Measurements from ENCODE around the gene SEPTIN3.

Gene SEPTIN3

GRCh38 chr22:41989246-41989645 is 20.0 kb downstream of the SEPTIN3 start:
- Histone ChIP-seq H3K79me2 (ENCODE audit: control insufficient read depth, low read length) (no peaks in the 10 kb centered on the region), H3F3A (ENCODE audit: control insufficient read depth, insufficient read depth) (no peaks in the 10 kb centered on the region), H3K4me1 (ENCODE audit: control insufficient read depth, low read length) (no peaks in the 10 kb centered on the region), H3K4me3 (ENCODE audit: low read length) (no peak overlapping the region), H3K4me2 (ENCODE audit: low read length) (no peak overlapping the region), H3K27ac (ENCODE audit: low read depth, low read length) (no peak overlapping the region), H3K27me3 (ENCODE audit: control insufficient read depth, low read length) (peaks cover 19% of the 10 kb centered on the region; the same call in 1 of the 2 replicates), H3K9me3 (ENCODE audit: control insufficient read depth, insufficient read depth, low read length) (no peaks in the 10 kb centered on the region), H4K20me1 (ENCODE audit: control insufficient read depth, insufficient read depth, low read depth, low read length) (no peaks in the 10 kb centered on the region), H3K36me3 (ENCODE audit: control insufficient read depth, low read length) (no peaks in the 10 kb centered on the region), H3K9me2 (replicated peaks; ENCODE audit: control insufficient read depth, low read length) (no peaks in the 10 kb centered on the region)
- TF ChIP-seq EZH2phosphoT487 (IDR thresholded peaks at IDR 0.05; ENCODE audit: borderline replicate concordance, low read length) (no peak), CTCF (IDR thresholded peaks at IDR 0.05; ENCODE audit: low read depth, low read length, poor library complexity, severe bottlenecking) (no peak)

- Histone ChIP-seq H4K20me1 (ENCODE audit: control insufficient read depth, insufficient read depth, low read depth, low read length) (no peaks in the 10 kb centered on the region), H3K4me2 (ENCODE audit: low read length) (no peak overlapping the region), H3K27ac (ENCODE audit: low read depth, low read length) (no peak overlapping the region), H3K4me3 (ENCODE audit: low read length) (no peak overlapping the region), H3K36me3 (ENCODE audit: control insufficient read depth, low read length) (no peaks in the 10 kb centered on the region), H3K4me1 (ENCODE audit: control insufficient read depth, low read length) (no peaks in the 10 kb centered on the region), H3K79me2 (ENCODE audit: control insufficient read depth, low read length) (no peaks in the 10 kb centered on the region), H3K9me2 (replicated peaks; ENCODE audit: control insufficient read depth, low read length) (no peaks in the 10 kb centered on the region), H3K27me3 (ENCODE audit: control insufficient read depth, low read length) (peaks cover 24% of the 10 kb centered on the region; the same call in 1 of the 2 replicates), H3F3A (ENCODE audit: control insufficient read depth, insufficient read depth) (no peaks in the 10 kb centered on the region), H3K9me3 (ENCODE audit: control insufficient read depth, insufficient read depth, low read length) (no peaks in the 10 kb centered on the region)
- no peak for TF ChIP-seq CTCF (IDR thresholded peaks at IDR 0.05; ENCODE audit: low read depth, low read length, poor library complexity, severe bottlenecking)
- TF ChIP-seq EZH2phosphoT487 (IDR thresholded peaks at IDR 0.05; ENCODE audit: borderline replicate concordance, low read length): no peak
Observed at GRCh38 chr22:41991111-41991510, 21.9 kb downstream of the SEPTIN3 start.

- Histone ChIP-seq H3K36me3 (ENCODE audit: control insufficient read depth, low read length) (no peaks in the 10 kb centered on the region), H4K20me1 (ENCODE audit: control insufficient read depth, insufficient read depth, low read depth, low read length) (no peaks in the 10 kb centered on the region), H3K4me3 (ENCODE audit: low read length) (no peak overlapping the region), H3K9me3 (ENCODE audit: control insufficient read depth, insufficient read depth, low read length) (no peaks in the 10 kb centered on the region), H3K9me2 (replicated peaks; ENCODE audit: control insufficient read depth, low read length) (no peaks in the 10 kb centered on the region), H3K4me1 (ENCODE audit: control insufficient read depth, low read length) (no peaks in the 10 kb centered on the region), H3K79me2 (ENCODE audit: control insufficient read depth, low read length) (no peaks in the 10 kb centered on the region), H3K4me2 (ENCODE audit: low read length) (no peak overlapping the region), H3K27ac (ENCODE audit: low read depth, low read length) (no peak overlapping the region), H3F3A (ENCODE audit: control insufficient read depth, insufficient read depth) (no peaks in the 10 kb centered on the region), H3K27me3 (ENCODE audit: control insufficient read depth, low read length) (peaks cover 31% of the 10 kb centered on the region)
- TF ChIP-seq EZH2phosphoT487 (IDR thresholded peaks at IDR 0.05; ENCODE audit: borderline replicate concordance, low read length): no peak
Observed at GRCh38 chr22:41992496-41992895, 23.3 kb downstream of the SEPTIN3 start.

GRCh38 chr22:41995211-41995610 is 26.0 kb downstream of the SEPTIN3 start:
- H3K9me3 ChIP-seq (ENCODE audit: control insufficient read depth, insufficient read depth, low read length): no peaks in the 10 kb centered on the region
- H3K9me2 ChIP-seq (replicated peaks; ENCODE audit: control insufficient read depth, low read length): no peaks in the 10 kb centered on the region
- no peak overlapping the region for H3K4me3 ChIP-seq (ENCODE audit: low read length)
- H3K27me3 ChIP-seq (ENCODE audit: control insufficient read depth, low read length): peaks cover 32% of the 10 kb centered on the region
- no peak overlapping the region for H3K4me2 ChIP-seq (ENCODE audit: low read length)
- H3K36me3 ChIP-seq (ENCODE audit: control insufficient read depth, low read length): no peaks in the 10 kb centered on the region
- H3K79me2 ChIP-seq (ENCODE audit: control insufficient read depth, low read length): no peaks in the 10 kb centered on the region
- H3F3A ChIP-seq (ENCODE audit: control insufficient read depth, insufficient read depth): no peaks in the 10 kb centered on the region
- H3K4me1 ChIP-seq (ENCODE audit: control insufficient read depth, low read length): no peaks in the 10 kb centered on the region
- TF ChIP-seq CTCF (IDR thresholded peaks at IDR 0.05; ENCODE audit: low read depth, low read length, poor library complexity, severe bottlenecking): no peak
- TF ChIP-seq EZH2phosphoT487 (IDR thresholded peaks at IDR 0.05; ENCODE audit: borderline replicate concordance, low read length): no peak
- H4K20me1 ChIP-seq (ENCODE audit: control insufficient read depth, insufficient read depth, low read depth, low read length): no peaks in the 10 kb centered on the region
- H3K27ac ChIP-seq (ENCODE audit: low read depth, low read length): no peak overlapping the region
